Upper lobe of left lung (tissue), 6 donors: ENCODE data around the gene ADIPOR1. TPM values are rescaled to one million over a fixed set of nuclear protein-coding genes. Genes with fewer than 3 reads are reported as not detected.
"Not testable (repeated sequence)": the region's sequence is repeated elsewhere in the genome, so short reads cannot be mapped to it uniquely, and the experiment has no call there.

ENCODE experiments used
- ATAC-seq, 2 donors: fragments of 200-7000 bp; cut with Tn5 transposase; one replicate each; pipeline ENCODE4 v1.9.1; 2022; ENCODE audit warnings: mild to moderate bottlenecking in 2 of 2, moderate library complexity in 2 of 2; ENCODE audit not compliant: low FRiP score in 2 of 2
- DNase-seq, 2 donors: peaks; one replicate each; pipeline ENCODE4 v3.0.0-alpha.2; 2019 to 2020
- H3K27ac ChIP-seq, 4 donors: fragments of 200-600 bp; sonication (generic); one replicate each; pipeline ENCODE4 v1.5.1; 2016 to 2019
- H3K27me3 ChIP-seq, 4 donors: fragments of 200-600 bp; sonication (generic); one replicate each; pipeline ENCODE4 v1.5.1; 2017 to 2019
- H3K36me3 ChIP-seq, 4 donors: fragments of 200-600 bp; sonication (generic); one replicate each; pipeline ENCODE4 v1.5.1; 2016 to 2019
- H3K4me1 ChIP-seq, 4 donors: fragments of 200-600 bp; sonication (generic); one replicate each; pipeline ENCODE4 v1.5.1; 2018 to 2019
- H3K4me3 ChIP-seq, 4 donors: fragments of 200-600 bp; sonication (generic); one replicate each; pipeline ENCODE4 v1.5.1; 2017 to 2019; ENCODE audit warnings: mild to moderate bottlenecking in 2 of 4, moderate library complexity in 1 of 4
- H3K9me3 ChIP-seq, 4 donors: fragments of 200-600 bp; sonication (generic); one replicate each; pipeline ENCODE4 v1.5.1; 2018 to 2019
- EP300 ChIP-seq, 4 donors: sonication (generic); formaldehyde crosslinking; IDR thresholded peaks; one replicate each; pipeline ENCODE4 v1.5.1; 2017; ENCODE audit warnings: antibody characterized with exemption in 4 of 4, control low read depth in 2 of 4
- POLR2A ChIP-seq, 4 donors: fragments of 450-650 bp; IDR thresholded peaks; one replicate each; pipeline ENCODE4 v1.5.1; 2016 to 2017; ENCODE audit warnings: antibody characterized with exemption in 4 of 4, mild to moderate bottlenecking in 2 of 4
- POLR2AphosphoS5 ChIP-seq, 2 donors: sonication (generic); formaldehyde crosslinking; IDR thresholded peaks; one replicate each; pipeline ENCODE4 v1.5.1; 2017; ENCODE audit warnings: antibody characterized with exemption in 2 of 2
- WGBS, 2 donors: methylation state at CpG; one replicate each; pipeline ENCODE4 v1.1.5; 2017 to 2018; 5-methylcytosine and 5-hydroxymethylcytosine counted together
- total RNA-seq, 6 donors: library from RNA; depleted of rRNA in 4 of 6; stranded (reverse); fragments of >200 nt in 4 of 6; gene quantifications; one replicate each; pipeline versions ENCODE4 v1.1.0 to v1.2.1, GENCODE V29; 2016 to 2021
- TF ChIP-seq, protein P1 (sequence below), 6 experiments: fragments of 450-650 bp in 4 of 6; fragments of 200-600 bp in 2 of 6; sonication (generic) in 2 of 6; IDR thresholded peaks; one replicate each; pipeline ENCODE4 v1.5.1; 2016 to 2019; ENCODE audit warnings: antibody characterized with exemption in 6 of 6
- donor health status: DM: no; HTN: no; CAD: no; lungs with moderate emphysema.
- donor health status: DM: no; HTN: yes; CAD: no; lungs with severe emphysema.

ADIPOR1 gene
- total RNA-seq, 6 donors from 2014 or later = 57.6 to 157 (median 125) TPM

DNA sequence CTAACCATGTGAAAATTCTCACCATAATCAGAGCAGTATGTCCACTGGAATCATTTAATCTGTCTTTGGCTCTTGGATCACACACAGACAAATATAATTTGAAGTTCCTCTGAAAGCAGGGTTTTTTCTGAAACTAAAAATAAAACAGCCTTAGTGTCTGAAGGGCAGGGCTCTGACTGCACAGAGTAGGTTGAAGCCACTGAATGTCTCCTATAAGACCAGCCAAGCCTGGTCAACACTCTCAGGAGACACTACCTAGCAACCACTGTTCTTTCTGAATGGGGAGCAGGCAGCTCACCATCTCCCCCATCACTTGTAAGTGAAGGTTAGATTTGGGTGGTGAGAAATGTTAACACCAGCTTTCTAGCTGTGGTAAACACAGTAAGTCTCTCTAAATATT, 33.0 kb upstream of the ADIPOR1 start:
- Histone ChIP-seq H3K9me3 (no peaks in the 10 kb centered on the region), H3K27ac (no peak overlapping the region), H3K4me1 (no peaks in the 10 kb centered on the region), H3K4me3 (no peak overlapping the region), H3K36me3 (no peaks in the 10 kb centered on the region), H3K27me3 (peaks cover 0 to 4% (median 0%) of the 10 kb centered on the region in 4 donors)
- ATAC-seq (no peak), DNase-seq (no peak)
- TF ChIP-seq, protein P1, sequence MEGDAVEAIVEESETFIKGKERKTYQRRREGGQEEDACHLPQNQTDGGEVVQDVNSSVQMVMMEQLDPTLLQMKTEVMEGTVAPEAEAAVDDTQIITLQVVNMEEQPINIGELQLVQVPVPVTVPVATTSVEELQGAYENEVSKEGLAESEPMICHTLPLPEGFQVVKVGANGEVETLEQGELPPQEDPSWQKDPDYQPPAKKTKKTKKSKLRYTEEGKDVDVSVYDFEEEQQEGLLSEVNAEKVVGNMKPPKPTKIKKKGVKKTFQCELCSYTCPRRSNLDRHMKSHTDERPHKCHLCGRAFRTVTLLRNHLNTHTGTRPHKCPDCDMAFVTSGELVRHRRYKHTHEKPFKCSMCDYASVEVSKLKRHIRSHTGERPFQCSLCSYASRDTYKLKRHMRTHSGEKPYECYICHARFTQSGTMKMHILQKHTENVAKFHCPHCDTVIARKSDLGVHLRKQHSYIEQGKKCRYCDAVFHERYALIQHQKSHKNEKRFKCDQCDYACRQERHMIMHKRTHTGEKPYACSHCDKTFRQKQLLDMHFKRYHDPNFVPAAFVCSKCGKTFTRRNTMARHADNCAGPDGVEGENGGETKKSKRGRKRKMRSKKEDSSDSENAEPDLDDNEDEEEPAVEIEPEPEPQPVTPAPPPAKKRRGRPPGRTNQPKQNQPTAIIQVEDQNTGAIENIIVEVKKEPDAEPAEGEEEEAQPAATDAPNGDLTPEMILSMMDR (IDR thresholded peaks at IDR 0.05) = no peak
- TF ChIP-seq EP300 (IDR thresholded peaks at IDR 0.05) (no peak), POLR2AphosphoS5 (IDR thresholded peaks at IDR 0.05) (no peak), POLR2A (IDR thresholded peaks at IDR 0.05) (no peak)

DNA sequence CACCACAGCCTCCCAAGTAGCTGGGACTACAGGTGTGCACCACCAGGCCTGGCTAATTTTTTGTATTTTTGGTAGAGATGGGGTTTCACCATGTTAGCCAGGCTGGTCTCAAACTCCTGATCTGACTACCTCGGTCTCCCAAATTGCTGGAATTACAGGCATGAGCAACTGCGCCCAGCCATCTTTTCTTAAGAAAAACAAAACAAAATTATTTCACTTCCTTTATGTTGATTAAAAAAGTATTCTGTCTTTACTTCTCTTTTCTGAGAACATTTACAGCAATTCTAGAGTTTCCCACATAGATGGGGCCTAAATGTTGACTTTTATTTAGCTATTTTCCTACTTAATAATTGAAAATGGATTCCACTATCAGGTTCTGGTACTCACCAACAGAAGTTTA, 31.8 kb upstream of the ADIPOR1 start:
- no peaks in the 10 kb centered on the region for H3K36me3 ChIP-seq
- TF ChIP-seq POLR2A (IDR thresholded peaks at IDR 0.05) (no peak), POLR2AphosphoS5 (IDR thresholded peaks at IDR 0.05) (no peak), EP300 (IDR thresholded peaks at IDR 0.05) (no peak)
- TF ChIP-seq, protein P1 (IDR thresholded peaks at IDR 0.05) = no peak
- H3K4me3 ChIP-seq = no peak overlapping the region
- H3K9me3 ChIP-seq = no peaks in the 10 kb centered on the region
- H3K27ac ChIP-seq = no peak overlapping the region
- ATAC-seq (no peak), DNase-seq (no peak)
- 81 to 82% methylated on average over 2 of the region's 2 CpGs for whole genome bisulfite sequencing, 2 donors
- no peaks in the 10 kb centered on the region for H3K4me1 ChIP-seq
- no peaks in the 10 kb centered on the region for H3K27me3 ChIP-seq

DNA sequence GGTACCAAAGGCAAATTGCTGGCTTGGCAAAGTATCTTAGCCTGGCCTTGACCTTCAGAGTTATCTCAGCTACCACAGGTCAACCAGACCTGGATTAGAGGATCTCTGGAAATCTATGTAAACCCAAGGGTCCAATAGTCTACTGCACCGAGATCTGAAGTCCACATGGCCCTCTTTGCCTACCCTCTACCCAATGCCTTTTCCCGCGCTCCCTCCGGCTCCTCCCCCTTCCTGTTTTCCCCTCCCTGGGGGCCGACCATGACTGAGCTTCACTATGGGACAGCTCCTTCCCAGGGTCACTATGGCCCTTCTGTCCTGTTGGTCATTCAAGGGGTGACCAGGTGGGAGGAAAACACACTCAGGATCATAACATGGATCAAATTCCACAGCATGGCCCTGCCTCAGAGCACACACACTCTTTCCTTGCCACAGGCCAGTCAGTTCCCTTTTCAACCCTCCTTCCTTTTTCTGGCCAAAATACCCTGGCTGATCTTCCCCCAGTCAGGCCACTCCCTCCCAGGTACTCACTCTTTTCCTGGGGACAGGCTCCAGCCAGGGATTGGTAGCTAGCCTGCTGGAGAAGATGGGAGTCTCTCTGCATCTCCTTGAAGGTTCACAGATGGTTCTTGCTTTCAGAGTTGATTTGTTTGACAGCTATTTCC, 29.9 kb upstream of the ADIPOR1 start:
- TF ChIP-seq, protein P1 (IDR thresholded peaks at IDR 0.05) = no peak
- no peak for TF ChIP-seq POLR2A (IDR thresholded peaks at IDR 0.05)
- no peak for TF ChIP-seq EP300 (IDR thresholded peaks at IDR 0.05)
- no peak for TF ChIP-seq POLR2AphosphoS5 (IDR thresholded peaks at IDR 0.05)
- no peaks in the 10 kb centered on the region for H3K27me3 ChIP-seq
- no peak overlapping the region for H3K4me3 ChIP-seq
- H3K4me1 ChIP-seq = no peaks in the 10 kb centered on the region
- WGBS, 2 donors = 64 to 68% methylated on average over 5 of the region's 5 CpGs
- no peaks in the 10 kb centered on the region for H3K9me3 ChIP-seq
- H3K36me3 ChIP-seq = no peaks in the 10 kb centered on the region
- ATAC-seq (peak in 1 of 2 donors; percentile 40), DNase-seq (no peak)
- H3K27ac ChIP-seq = no peak overlapping the region

DNA sequence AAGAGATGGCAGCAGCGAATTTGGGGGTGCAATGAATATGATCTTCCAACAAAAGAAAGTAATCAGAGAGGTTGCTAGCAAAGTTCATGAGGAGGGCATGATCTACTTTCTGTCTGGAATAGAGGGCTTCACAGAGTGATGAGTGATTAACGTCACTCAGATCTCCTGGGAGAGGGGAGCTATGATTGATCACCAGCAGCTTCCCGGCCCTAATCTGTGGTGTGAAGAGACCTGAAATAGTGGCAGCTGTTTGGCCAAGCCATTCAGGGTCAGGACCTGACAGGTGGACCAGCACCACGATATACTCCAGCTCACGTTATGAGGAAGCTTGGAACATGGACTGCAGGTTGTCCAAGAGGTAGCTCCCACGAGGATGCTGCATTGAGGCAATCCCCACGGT, 29.1 kb upstream of the ADIPOR1 start:
- ATAC-seq (no peak), DNase-seq (no peak)
- no peaks in the 10 kb centered on the region for H3K4me1 ChIP-seq
- TF ChIP-seq POLR2A (IDR thresholded peaks at IDR 0.05) (no peak), POLR2AphosphoS5 (IDR thresholded peaks at IDR 0.05) (no peak), EP300 (IDR thresholded peaks at IDR 0.05) (no peak)
- TF ChIP-seq, protein P1 (IDR thresholded peaks at IDR 0.05) = no peak
- no peak overlapping the region for H3K4me3 ChIP-seq
- H3K27me3 ChIP-seq = no peaks in the 10 kb centered on the region
- H3K27ac ChIP-seq = no peak overlapping the region
- H3K9me3 ChIP-seq = no peaks in the 10 kb centered on the region
- WGBS, 2 donors = 71 to 77% methylated on average over 7 of the region's 7 CpGs
- no peaks in the 10 kb centered on the region for H3K36me3 ChIP-seq

DNA sequence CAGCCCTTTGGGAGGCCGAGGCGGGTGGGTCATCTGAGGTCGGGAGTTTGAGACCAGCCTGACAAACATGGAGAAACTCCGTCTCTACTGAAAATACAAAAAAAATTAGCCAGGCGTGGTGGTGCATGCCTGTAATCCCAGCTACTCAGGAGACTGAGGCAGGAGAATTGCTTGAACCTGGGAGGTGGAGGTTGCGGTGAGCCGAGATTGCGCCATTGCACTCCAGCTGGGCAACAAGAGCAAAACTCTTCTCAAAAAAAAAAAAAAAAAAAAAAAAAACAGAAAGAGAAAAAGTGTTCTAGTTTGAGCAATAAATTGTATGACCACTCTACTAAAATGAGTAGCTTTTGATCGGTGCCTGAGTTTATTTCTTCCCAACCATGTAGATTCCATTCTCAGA, 28.0 kb upstream of the ADIPOR1 start:
- DNase-seq, H3K27me3 ChIP-seq, H3K4me1 ChIP-seq, H3K27ac ChIP-seq, H3K4me3 ChIP-seq, ATAC-seq, H3K36me3 ChIP-seq, H3K9me3 ChIP-seq: not testable (repeated sequence)
- 74 to 75% methylated on average over 9 of the region's 9 CpGs for WGBS, 2 donors
